ELF-1 (cell line): Measurements from ENCODE around the gene ZBTB5.
"Not testable (repeated sequence)": the region's sequence is repeated elsewhere in the genome, so short reads cannot be mapped to it uniquely, and the experiment has no call there.

Experiments used
- DNase-seq: peaks from one replicate; pipeline ENCODE4 v3.0.0-alpha.2; 2016; ENCODE audit warnings: low read depth, low spot score

The ZBTB5 gene

DNA sequence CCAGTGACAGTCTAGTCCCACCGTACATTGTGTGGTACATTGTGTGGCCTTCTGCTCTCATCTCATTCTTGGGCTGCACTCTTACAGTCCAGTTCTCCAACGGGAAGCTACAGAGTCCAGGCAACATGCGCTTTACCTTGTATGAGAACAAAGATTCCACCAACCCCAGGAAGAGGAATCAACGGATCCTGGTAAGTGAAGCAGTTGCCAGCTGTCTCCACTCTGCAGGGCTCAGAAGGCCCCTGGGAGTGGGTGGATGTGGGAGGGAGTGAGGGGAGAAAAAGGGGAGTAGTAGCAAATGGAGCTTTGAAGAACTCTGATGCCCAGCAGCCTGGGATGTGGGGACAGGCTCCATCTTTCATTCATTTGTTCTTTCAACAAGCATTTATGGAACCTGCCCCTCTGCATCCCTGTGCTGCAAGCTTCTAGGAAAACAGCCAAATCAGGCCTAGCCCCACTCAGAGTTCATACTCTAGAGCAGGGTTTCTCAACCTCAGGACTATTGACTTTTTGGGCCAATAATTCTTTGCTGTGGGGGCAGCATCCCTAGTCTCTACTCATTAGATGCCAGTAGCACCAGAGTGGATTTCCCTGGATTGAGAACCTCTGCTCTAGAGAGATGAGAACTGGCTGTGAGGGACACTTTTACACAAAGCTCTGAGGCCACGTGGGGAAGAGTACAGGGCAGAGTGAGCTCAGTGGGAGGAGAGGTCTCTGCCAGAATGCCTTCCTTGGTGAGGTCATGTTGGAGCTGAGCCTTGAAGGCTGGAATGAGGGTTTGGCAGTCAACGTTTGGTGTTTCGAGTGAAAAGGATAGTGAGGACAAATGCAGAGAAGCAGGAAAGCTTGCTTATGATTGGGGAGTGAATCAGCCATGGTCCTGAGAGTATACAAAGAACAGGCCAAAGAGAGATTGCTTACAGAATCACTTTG is 21.6 kb upstream of the ZBTB5 start:
- DNase-seq, result peak; percentile 27

DNA sequence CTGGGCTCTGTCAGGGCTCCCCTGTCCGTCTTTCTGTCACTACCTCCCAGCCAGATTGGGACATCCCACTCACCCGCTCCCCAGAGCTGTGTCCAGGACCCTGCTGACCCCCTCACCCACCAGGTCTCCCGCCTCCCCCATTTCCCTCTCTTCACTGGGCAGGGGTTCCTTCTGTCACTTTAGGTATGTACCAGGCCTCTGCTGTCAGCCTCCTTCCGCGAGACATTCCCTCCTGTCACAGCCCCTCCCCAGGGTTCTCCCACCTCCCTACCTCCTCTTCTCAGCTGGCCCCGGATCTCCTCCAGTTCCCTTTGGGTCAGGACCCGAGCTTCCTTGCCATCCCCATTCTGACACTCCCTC is 21.0 kb upstream of the ZBTB5 start:
- DNase-seq, result peak; percentile 20

DNA sequence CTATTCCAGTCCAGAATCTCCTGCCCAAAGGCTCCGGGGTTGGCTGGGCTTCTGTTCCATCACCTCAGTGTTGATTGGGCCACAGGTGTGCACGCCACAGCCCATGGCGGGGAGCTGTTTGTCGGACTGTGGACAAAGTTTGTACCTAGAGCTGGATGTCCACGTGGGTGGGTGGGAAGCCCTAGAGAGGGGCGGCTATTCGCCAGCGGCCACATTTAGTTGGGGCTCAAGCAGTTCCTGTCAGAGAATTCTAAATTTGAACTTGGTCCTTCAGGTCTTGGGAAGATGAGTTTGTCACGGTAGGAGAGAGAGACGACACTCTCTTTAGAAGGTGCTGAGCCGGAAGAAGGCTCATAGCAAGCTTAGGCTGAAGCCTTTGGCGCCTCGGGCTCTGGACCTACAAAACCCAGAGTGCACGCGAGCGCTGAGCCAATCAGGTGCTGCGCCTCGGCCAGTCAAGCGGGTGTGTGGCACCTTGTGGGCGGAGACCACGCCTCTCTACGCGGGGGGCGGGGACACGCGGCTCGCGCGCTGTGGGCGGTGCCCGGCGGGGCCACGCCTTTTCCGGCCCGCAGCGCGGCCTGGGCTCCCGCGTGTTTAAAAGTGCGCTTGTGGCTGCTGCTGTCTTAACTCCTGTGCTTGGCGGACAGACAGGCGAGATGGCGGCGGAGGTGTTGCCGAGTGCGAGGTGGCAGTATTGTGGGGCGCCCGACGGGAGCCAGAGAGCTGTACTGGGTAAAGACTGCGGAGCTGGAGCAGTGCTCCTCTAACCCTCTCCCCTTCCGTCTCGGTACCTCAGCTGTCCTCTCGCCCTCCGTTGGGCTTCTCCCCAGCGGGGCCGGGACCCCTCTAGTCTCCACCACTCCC is 20.4 kb upstream of the ZBTB5 start, which contains the start of gene POLR1E:
Gene POLR1E (plus strand): TSS at position 560 of the 867 bp plus-strand sequence. CDS start 100 bp downstream, at position 660.
- DNase-seq, result peak; percentile 98

DNA sequence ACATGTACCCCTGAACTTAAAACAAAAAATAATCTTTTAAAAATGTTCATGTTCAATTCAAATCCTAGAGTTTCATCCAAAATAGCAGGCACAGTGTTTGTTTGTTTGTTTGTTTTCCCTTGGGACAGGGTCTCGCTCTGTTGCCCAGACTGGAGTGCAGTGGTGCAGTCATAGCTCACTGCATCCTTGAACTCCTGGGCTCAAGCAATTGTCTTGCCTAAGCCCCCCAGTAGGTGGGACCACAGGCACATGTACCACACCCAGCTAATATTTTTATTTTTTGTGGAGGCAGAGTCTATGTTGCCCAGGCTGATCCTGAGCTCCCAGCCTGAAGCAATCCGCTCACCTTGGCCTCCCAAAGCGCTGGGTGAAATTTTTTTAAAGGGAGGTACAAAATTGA is 15.5 kb upstream of the ZBTB5 start:
- DNase-seq, result no peak

DNA sequence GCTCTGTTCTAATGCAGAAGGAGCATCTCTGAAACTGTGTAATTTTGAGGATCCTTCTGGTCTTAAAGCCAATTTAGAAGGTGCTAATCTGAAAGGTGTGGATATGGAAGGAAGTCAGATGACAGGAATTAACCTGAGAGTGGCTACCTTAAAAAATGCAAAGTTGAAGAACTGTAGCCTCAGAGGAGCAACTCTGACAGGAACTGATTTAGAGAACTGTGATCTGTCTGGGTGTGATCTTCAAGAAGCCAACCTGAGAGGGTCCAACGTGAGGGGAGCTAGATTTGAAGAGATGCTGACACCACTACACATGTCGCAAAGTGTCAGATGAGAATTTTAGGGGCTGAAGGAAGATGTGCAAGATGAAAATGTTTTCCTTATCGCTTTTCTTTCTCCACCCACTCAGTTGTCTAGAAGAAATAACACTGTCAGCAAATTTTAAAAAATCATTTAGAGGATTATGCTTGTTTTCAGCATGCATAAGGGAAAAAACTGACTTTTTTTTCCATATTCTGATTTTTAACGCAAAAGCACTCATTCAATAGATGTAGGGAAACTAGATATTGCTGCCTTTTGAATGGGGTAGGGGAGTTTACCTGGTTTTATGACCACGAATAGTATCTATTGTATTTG is 12.9 kb upstream of the ZBTB5 start:
- not testable (repeated sequence) for DNase-seq

DNA sequence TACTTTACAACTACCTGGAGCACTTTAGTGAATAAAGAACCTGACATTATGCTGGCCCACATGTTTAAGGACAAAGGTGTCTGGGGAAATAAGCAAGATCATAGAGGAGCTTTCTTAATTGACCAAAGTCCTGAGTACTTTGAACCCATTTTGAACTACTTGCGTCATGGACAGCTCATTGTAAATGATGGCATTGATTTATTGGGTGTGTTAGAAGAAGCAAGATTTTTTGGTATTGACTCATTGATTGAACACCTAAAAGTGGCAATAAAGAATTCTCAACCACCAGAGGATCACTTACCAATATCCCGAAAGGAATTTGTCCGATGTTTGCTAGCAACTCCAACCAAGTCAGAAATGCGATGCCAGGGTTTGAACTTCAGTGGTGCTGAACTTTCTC is 12.2 kb upstream of the ZBTB5 start:
- not testable (repeated sequence) for DNase-seq

DNA sequence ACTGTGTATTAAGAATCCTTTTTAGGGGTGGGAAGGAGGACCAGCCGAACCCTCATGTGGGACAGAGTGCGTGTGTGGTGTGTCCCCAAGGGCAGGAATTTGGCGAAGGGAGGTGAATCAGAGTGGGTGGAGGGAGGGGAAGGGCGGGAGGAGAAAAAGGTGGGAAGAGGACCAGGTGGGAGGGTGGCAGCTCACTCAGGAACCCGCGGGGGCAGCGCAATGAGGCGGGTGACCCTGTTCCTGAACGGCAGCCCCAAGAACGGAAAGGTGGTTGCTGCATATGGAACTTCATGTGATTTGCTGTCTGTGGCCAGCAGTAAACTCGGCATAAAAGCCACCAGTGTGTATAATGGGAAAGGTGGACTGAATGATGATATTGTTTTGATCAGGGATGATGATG is 11.7 kb upstream of the ZBTB5 start:
- no peak for DNase-seq

DNA sequence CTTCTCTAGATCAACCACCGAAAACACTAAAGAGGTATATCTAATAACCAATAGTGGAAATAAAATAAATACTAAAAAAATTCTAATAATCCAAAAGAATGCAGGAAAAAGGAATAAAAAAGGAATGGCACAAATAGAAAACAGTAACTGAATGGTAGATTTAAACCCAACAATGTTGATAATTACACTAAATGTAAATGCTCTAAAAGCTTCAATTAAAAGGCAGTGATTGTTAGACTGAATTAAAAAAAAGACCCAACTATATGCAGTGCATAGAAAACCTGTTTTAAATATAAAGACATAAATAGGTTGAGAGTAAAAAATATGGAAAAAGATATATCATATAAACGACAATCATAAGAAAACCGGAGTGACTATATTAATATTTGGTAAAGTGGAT is 9.2 kb upstream of the ZBTB5 start:
- DNase-seq, result no peak

DNA sequence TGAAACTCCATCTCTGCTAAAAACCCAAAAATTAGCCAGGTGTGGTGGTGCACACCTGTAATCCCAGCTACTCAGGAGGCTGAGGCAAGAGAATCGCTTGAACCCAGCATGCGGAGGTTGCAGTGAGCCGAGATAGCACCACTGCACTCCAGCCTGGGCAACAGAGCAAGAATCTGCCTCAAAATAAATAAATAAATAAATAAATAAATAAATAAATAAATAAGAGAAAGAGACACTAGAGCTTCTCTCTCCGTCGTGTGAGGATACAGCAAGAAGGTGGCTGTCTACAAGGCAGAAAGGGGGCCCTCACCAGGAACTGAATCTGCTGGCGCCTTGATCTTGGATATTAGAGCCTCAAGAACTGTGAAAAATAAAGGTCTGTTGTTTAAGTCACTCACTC is 8.7 kb upstream of the ZBTB5 start:
- not testable (repeated sequence) for DNase-seq

DNA sequence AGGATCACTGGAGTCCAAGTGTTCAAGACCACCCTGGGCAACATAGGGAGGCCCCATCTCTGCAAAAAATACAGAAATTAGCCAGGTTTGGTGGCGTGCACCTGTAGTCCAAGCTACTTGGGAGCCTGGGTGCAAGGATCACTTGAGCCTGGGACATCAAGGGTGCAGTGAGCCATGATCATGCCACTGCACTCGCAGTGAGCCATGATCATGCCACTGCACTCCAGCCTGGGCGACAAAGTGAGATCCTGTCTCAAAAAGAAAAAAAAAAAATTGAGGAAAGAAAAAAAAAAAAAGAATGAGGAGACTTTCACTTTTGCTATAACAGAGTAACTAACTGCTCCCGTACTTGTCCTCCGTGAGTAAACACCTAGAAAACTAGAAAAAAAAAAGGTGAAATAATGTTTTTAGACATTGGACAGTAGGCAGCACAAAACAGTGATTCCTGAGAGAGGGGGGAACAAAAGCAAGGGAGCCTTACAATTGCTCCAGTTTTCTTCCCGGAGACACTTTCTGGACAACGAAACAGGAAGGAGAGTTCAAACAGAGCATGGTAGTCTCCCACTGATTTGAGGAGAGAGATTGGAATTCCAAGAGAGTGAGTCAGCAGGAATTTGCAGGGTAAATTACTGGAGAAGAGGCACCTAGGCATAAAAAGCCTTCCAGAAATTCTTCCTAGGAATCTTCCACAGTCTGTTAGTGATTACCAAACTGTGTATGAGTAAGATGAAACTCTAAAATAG is 6.9 kb upstream of the ZBTB5 start:
- DNase-seq, result peak; percentile 88

DNA sequence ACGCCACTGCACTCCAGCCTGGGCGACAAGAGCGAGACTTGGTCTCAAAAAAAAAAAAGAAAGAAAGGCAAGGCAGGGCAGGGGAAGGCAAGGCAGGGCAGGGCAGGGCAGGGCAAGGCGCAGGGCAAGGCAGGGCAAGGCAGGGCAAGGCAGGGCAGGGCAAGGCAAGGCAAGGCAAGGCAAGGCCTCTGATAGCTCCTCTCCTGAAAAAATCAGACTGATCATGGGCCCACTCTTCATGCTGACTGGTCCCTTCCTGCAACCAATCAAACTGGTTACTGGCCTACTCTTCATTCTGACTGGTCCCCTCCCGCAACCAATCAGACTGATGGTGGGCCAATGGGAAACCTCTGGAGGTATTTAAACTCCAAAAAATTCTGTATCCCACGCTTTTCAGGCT is 3.4 kb upstream of the ZBTB5 start:
- DNase-seq, result no peak

DNA sequence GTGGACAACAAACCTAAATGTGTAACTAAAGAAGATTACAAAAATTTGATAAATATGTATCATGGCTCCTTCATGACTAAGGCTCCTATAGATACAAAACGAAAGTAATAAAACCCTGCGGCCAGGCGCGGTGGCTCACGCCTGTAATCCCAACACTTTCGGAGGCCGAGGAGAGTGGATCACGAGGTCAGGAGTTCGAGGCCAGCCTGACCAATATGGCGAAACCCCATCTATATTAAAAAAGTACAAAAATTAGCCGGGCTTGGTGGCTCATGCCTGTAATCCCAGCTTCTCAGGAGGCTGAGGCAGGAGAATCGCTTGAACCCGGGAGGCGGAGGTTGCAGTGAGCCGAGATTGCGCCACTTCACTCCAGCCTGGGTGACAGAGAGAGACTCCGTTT is 2.3 kb upstream of the ZBTB5 start:
- DNase-seq, result not testable (repeated sequence)

DNA sequence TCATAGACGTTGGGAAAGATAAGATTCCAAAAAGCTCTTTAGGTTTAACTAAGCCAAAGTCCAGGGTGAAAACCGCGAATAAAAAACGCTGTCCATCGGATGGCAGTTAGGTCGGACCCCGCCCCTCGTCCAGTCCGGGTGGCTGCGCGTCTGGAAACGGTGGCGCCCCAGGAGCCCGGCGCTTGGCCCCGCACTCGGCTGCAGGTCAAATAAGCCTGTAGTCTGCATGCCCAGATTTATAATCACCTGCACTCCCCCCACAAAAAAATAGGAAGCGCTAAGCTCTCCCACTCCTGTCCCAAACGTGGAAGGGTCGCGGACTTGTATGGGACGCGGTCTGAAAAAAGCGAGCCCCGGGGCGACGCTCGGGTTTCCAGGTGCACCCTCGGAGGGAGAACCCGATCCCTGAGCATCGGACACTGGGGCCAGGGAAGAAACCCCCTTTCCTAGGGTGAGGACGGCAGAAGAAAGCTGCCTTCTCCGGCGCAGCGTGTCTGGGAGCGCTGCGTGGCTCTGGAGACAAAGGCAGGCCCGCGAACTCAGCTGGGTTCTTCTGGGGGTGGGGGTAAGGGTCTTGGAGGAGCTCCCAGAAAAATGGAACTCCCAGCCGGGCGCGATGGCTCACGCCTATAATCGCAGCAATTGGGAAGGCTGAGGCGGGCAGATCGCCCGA is 923 bp upstream of the ZBTB5 start:
- peak; percentile 91 for DNase-seq

DNA sequence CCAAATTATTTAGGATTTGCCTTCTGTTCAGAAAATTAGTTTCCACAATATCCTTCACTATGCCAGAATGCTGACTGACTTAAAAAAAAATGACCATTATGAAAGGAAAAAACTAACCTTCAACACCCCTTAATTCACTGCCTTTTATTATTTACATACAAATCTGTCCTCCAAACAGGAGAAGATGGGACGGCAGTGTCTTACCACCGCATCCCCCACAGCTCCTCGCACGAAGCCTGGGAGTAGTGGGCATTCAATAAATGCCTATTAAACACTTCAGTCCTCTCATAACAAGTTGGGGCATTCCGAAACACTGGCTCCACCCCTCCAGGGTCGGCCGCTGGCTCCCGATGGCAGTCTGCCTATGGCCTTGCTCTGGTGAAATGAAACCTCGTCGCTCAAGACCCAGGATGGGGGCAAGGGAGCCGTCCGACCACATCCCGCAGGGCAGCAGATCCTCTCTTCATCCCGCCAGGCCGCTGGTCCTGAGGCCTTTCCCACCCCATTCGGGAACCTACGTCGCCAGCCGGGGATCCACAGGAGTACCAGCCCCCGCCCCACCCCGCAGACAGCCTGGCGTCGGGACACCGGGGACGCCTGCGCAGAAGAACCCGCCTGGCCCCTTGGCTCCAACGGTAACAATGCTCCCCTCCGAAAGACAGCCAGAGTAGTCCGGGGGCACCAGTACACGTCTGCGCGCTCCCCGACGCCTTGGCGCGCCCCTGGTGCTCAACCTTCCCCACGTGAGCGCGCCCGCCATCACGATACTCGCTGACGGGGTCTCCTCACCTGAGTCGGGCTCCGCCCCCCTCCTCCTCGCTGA is 613 bp downstream of the ZBTB5 start:
- DNase-seq, result no peak

DNA sequence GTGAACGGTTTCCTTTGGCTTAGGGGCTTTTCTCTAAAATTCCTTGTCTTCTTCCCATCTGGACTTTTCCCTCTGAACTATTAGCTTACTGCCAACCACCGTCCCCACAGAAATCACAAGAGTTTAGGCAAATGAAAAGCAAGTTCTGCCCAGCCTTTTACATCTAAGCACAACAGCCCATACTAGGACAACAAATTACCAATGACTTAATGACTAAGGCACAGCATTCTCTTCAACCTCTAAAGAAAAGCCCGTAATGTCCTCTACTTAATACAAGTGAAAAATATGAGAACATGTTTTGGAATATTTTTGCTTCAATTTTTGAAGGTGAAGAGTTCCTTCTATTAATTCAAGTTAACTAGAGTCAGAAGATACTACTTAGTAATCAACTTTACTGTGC is 1.2 kb downstream of the ZBTB5 start:
- DNase-seq, result no peak

DNA sequence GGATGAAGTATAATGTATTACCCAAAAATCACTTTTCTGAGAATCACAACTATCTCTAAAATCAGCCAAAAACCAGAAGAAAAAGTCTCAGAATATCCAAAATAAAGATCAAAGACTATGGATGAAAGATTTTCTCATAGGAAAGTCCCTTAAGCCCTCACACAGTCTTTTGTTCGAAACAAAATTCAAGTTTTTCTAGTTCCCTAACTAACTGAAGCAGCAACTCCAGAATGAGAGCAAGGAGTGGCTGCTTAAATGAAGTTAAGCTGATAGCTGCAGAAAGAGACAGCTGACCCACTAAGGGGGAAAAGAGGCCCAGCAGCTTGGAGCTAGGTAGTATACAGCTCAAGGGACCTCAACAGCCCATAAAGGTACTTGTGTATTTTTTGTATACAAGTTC is 8.4 kb downstream of the ZBTB5 start:
- no peak for DNase-seq

DNA sequence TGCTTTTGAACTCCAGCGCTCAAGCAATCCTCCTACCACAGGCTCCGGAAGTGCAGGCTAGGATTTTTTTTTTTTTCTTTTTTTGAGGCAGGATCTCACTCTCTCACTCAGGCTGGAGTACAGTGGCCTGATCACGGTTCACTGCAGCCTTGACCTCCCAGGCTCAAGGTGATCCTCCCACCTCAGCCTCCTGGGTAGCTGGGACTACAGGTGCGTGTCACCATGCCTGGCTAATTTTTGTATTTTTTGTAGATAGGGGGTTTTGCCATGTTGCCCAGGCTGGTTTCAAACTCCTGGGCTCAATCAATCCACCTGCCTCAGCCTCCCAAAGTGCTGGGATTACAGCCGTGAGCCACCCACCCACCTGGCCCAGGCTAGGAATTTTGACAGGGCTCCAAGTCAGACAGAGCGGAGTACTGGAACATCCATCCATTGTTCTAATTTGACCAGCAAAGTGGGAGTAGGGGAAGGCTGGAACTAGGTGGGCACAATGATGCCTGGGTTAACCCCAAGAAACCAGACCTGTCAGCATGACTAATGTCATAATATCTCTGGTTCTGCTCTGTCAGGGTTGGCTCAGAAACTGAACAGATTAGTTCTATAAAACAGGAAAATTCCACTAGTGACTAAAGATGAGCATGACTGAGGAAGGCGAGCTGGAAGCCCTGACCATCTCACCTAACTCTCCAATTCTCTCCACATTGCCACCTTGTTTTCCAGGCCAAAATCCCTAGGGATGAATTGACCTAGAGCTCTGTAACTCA is 9.2 kb downstream of the ZBTB5 start:
- DNase-seq, result no peak

DNA sequence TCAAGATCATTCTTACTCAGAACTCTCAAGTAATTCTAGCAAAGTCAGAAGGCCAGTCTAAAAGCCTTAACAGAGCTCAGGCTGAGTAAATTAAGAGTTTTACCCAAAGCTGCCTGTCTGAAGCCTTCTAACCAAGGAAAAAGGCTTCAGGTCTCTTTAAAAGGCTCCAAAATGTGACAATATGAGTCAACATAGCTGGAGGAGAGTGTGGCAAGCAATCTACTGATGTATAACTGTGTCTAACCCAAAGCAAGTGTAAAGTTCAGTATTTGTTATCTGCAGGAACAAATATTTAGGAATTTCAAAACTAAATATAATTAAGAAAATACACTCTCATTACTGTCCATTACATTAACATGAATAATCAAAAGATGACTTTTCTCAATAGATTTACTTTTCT is 11.0 kb downstream of the ZBTB5 start:
- no peak for DNase-seq

DNA sequence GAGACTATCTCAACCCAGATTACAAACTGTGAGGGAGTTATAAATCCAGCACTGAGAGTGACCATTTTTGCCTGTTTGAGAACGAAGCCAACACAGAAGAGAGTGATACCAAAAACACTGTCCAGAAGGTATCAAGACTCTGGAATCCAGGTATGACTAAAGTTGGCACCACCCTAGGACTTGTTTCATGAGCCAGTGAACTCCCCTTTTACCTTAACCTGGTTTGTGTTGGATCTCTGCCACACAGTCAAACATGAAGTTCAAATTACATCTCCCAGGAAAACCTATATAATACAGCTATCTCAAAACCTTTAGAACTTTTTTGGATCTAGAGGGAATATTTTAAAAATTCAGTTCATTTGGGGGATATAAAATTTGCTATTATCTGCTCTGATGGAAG is 11.4 kb downstream of the ZBTB5 start:
- DNase-seq, result no peak
